ENCODE data around the gene GFOD1.

The GFOD1 gene, protein sequence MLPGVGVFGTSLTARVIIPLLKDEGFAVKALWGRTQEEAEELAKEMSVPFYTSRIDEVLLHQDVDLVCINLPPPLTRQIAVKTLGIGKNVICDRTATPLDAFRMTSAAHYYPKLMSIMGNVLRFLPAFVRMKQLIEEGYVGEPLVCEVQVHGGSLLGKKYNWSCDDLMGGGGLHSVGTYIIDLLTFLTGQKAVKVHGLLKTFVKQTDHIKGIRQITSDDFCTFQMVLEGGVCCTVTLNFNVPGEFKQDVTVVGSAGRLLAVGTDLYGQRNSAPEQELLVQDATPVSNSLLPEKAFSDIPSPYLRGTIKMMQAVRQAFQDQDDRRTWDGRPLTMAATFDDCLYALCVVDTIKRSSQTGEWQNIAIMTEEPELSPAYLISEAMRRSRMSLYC

DNA sequence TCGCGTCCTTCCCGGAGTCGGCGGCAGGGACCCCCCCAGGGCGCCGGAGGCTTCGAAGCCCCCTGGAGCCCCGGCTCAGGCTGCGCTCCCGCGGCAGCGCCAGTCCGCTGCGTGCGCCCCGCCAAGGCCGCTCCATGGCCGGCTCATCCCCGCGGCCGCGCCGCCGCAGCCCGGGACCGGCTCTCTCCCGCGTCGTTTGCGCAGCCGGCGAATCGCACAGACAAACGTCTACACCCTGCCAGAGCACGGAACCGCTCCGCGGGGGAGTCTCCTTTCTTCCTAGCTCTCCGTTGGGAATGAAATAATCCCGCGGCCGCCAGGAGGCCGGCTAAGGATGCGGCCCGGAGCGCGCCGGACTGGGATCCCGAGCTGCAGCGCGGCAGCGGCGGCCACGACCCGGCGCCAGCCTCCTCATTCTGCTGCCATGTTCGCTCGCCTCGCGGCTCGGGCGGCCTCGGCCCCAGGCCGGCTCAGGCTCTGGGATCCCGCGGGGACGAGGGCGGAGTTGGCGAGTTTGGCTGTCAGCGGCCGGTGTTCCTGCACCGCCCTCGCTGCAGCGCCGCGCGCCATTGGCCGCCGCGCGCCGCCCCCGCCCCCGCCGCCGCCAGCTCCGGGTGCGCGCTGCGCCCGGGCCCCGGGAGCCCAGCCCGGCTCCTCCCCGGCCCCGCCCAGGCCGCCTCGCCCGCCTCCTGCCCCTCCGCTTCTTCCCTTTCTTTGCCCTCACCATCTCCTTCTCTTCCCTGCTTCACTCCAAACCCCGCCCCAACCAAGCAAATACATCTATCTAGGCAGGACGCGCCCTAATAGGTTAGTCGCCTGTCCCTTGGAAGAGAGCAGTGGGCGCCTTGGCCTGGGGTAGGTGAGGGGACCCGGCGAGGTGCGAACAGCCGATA is at the start of gene GFOD1:
TSS of gene GFOD1 (minus strand) at position 479 of the 893 bp plus-strand sequence. CDS start 710 bp downstream, outside the sequence.
- peak; percentile 80 for DNase-seq

DNA sequence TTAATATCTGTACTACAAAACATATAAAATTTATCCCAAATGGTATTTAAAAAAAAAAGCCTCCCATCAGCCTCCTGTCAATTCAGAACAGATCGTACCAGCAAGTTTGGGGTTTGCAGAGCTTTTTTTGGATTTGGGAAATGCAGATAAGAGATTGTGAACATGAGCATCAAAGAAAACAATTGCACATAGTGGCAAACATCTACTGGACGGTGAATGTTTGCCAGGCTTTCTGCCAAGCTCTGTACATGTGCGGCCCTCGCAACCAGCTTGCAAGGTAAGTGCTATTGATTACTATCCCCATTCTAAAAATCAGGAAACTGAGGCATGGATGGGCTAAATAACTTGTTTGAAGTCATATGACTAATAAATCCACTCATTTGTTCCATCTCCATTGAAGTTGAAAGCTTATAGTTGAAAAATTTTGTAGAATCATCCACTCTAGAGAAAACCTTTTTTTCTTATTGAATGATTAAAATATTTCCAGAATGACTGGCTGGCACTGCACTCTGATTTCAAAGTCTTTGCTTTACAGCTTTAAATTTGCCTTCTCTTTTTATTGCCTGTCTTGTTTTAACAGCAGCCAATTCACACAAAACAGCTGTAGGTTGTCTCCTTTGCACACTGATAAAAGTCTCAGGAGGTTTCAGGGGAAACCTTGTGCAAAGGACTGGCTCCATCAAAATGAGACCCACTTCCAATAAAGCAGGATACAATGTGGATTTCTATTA is 49.6 kb upstream of the GFOD1 start:
- DNase-seq: no peak

DNA sequence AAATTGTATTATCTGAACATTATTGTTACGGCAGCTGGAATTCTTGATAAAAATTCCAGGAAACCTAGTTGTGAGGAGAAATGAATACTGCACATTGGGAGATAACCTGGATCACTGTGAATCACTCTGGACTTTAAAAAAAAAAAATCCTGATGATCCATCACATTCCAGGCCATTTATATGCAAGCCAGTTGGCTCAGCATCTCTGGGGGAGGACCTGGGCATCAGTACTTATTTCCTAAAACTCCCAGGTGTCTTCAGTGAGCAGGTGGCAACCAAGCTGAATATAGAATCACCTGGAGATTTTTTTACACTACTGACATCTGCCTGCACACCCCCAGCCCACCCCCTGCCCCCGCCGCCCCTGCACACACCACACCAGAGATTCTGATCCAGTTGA is 47.9 kb upstream of the GFOD1 start:
- no peak for DNase-seq

DNA sequence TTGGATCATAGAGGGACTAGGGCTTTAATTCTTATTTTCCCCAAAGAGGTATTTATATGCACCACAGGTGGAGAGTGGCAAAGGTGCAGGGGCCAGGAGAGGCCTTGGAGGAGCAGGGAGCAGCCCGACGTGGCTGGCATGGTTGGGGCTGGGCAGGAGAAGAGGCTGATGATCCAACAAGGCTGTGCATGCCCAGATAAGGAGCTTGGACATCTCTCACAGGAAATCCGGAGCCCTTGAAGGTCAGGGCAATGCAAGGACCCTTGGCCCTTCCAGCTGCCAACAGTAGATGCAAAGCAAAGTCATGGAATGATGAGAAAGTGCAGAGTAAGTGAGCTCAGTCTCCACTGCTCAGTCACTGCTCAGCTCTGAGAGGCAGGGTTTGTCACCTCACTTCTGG is 47.1 kb upstream of the GFOD1 start:
- DNase-seq: no peak

DNA sequence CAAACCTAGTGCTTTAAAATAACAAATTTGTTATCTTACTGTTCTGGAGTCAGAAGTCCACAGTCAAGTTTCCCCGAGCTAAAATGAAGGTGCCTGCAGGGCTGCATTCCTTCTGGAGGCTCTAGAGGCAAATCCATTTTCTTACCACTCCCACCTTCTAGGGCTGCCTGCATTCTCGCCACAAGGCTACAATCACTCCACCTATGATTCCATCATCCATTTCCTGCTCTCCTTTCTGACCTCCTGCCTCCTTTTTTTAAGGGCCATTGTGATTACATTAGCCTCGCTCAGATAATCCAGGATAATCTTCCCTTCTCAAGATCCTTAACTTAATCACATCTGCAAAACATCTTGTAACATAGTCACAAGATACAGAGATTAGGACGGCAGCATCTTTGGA is 44.6 kb upstream of the GFOD1 start:
- no peak for DNase-seq

DNA sequence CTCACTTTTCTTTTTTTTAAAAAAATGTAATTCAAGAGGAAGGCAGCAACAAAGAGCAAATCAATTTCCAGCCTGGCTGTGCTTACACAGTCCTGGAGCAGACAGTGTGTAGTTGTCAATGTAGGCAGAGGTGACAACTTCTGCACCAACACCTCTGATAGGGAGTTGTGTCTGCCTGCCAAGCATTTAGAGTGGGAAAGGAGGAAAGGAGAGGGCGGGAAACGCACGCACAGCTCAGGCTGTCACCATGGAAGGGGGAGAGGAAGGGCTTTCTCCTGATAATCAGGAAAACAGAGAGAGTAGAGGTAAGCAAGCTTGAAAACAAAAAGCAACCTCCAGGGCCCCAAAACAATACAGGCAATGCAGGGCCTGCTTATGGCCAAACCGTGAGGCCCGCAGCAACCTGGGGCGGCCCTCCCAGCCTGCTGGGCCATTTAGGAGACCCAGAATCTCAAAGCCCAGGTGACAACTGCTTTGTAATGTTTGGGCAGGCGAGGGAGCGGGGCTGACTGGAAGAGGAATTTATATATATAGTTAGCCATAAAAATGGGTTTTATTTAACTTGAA is 41.5 kb upstream of the GFOD1 start:
- DNase-seq: no peak

DNA sequence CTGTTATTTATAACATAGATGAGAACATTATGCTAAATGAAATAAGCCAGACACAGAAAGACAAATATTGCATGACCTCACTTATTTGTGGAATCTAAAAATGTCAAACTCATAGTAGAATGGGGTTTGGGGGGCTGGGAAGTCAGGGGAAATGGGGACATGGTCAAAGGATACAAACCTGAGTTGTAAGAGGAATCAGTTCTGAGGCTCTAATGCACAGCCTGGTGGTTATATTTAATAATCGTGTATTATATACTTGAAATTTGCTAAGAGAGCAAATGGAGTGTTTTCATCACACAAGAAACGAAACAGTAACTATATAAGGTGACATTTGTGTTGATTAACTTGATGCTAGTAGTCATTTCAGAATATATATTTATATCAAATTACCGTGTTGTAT is 40.8 kb upstream of the GFOD1 start:
- DNase-seq: no peak

DNA sequence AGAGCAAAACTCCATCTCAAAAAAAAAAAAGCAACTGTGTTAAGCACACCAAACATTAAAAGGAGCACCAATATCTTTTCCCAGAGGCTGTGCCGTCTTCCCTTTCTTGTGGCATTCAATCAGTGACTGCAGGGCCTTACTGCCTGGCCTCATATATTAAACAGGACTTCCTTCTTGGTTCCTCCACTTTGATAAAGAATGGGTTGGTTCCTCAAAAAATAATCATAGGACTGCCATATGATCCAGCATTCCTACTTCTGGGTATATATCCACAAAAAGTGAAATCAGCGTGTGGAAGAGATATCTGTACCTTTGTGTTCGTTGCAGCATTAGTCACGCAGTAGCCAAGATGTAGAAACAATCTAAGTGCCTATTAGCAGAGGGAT is 40.3 kb upstream of the GFOD1 start:
- no peak for DNase-seq

DNA sequence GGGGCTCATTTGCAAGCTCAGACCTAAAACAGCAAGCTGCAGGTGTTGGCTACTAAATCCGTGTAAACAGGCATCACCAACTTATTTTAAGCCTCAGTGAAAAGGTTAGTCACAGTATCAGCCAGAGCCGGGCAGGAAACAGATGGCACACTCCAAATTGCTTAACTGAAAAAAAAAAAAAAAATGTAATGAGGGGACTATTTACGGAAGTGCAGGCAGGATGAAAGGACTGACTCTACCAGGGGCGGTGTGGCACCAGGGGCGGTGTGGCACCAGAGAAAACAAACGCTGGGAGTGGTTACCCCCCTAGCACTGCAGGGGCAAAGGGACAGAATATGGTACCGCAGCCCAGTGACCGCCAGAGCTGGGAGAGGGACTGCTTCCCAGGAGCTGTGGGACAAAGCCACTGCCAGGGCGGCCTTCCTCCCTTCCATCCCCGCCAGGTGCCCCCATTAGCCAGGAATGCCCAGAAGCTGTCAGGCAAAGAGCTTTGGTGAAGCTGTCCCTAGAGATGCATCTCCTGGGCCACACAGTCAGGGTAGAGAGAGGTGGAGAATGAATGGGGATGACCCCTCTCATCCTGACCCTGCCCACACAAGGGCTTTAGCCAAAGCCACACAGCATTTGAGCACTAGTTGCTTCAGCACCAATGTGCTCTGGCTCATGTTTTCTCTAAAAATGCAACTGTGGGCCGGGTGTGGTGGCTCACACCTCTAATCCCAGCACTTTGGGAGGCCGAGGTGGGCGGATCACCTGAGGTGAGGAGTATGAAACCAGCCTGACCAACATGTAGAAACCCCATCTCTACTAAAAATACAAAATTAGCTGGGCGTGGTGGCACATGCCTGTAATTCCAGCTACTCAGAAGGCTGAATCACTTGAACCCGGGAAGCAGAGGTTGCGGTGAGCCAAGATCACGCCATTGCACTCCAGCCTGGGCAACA is 39.6 kb upstream of the GFOD1 start:
- DNase-seq: no peak

DNA sequence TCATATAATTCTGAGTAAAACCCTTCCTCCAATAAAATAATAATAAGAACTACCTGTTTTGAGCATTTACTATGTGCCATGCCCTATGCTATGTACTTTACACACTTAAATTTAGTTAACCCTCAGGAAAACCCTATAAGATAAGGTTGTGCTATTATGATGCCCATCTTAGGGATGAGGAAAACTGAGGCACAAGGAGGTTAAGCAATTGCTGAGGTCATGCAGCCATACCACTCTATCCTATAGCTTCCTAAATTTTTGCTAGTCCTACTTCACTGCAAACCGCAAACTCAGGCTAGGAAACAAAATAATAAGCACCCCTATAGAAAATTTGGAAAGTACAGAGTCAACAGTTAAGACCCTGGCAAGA is 38.9 kb upstream of the GFOD1 start:
- no peak for DNase-seq

DNA sequence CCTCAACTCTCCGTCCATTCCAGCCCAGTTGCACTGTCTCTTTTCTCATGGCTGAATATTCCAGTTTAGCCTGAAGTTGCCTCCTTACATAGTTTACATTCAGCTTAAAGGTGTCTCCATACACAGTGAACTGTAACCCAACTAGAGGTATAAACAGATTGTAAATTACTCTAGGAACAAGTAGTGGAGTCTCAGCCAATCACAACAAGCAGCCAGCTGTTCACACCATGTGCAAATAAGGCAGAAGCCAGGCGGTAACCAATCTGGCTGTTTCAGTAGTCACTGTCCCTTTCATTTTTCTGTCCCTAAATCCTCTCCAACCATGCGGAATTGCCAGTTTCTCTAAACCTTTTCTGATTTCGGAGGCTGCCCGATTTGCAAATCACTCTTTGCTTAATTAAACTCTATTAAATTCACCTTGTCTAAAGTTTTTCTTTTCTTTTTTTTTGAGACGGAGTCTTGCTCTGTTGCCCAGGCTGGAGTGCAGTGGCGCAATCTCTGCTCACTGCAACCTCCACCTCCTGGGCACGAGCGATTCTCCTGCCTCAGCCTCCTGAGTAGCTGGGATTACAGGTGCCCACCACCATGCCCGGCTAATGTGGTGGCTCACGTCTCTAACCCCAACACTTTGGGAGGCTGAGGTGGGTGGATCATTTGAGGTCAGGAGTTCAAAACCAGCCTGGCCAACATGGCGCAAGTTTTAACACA is 37.6 kb upstream of the GFOD1 start:
- no peak for DNase-seq

DNA sequence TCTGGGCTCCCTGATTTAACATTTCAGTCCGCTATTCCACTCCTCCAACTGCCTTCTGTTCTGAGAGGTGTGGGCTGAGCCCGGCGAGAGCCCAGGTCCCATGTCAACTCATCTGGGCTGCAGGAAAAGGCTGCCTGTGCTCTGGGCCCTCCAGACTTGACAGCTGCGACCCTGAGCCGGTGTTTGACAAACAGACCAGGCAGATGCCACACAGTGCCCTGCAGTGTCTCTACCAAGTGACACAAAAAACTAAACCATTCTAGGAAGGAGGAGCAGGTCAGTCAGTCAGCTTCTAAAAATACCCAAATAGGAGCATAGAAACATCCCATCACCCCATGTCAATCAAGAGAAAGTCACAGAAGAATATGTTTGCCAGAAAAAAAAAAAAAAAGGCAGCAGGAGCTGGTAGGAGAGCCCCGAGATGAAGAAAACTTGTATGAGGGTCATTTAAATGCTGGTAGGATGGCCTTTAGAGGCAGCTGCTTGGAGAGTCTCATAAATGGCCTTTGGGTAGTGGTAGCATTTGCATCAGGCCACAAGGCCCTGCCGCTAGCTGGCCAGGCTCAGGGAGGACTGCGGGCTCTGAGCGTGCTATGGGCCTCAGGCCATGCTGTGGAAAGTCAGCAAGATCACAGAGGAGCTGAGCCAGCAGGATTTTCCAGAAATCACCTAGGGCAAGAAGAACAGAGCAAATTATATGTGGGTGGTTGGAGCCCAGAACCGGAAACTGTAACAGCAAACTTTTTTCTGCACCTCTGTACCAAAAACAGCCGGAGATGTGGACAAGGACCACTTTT is 36.6 kb upstream of the GFOD1 start:
- DNase-seq: no peak

DNA sequence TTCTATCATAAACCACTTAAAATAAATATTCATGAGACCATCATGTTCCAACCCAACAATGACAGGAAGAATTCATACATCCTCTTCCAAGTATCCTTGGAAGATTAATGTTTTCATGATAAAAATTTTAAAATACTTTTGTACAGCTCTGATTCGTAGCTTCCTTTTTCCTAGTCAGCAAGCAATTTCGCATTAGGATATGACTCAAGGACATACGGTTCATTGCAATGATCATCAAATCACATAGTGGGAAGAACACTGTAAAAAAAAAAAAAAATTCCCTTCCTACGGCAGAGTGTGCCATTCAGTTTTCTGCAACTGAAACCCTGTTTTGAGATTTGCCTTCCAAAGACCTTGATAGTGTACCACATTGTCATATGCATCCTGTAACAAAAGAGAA is 35.3 kb upstream of the GFOD1 start:
- DNase-seq: no peak

DNA sequence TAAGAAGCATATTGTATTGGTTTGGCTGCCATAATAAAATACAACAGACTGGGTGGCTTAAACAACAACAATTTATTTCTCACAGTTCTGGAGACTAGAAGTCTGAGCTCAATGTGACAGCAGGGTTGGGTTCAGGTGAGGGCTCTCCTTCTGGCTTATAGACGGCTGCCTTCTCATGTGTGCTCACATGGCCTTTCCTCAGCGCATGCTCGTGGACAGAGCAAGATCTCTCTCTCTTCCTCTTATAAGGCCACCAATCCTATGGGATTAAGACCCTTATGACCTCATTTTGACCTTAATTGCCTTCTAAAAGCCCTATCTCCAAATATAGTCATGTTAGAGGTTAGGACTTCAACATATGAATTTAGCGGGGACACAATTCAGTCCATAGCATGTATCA is 32.4 kb upstream of the GFOD1 start:
- no peak for DNase-seq

DNA sequence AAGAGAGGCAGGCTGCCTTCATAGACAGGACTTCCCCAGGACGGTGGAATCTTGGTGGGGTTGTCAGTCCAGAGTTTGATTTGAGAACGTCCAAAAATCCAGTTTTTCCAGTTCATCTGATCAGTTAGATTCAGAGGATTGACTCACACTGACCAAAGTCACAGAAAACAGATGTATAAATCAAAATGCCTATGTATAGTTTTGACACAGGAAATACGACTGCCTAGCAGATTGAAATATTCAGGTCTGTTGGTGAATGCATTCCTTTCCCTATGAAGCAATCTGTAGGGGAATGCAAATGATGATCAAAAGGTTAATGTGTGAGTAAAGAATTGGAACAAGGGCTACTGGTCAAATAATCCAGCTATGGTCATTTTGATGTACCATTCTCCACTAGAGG is 29.7 kb upstream of the GFOD1 start:
- DNase-seq: no peak

DNA sequence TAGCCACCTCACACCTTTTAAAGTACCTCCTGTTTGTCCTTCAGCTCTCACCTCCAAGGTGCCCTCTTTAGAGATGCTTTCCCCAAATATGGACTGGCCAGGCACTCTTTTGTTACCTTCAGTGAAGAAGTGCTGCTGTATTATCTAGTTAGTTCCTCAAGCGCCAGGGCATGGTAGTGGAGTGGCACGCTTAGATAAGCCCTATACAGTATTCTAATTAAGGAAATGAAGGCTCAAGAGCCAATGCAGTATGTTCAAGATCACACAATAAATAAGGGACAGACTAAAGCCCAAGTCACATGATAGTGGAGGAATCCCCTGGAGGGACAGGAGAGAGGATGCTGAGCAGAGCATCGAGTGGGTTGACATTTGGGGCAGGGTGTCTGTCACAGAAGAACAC is 28.5 kb upstream of the GFOD1 start:
- no peak for DNase-seq

DNA sequence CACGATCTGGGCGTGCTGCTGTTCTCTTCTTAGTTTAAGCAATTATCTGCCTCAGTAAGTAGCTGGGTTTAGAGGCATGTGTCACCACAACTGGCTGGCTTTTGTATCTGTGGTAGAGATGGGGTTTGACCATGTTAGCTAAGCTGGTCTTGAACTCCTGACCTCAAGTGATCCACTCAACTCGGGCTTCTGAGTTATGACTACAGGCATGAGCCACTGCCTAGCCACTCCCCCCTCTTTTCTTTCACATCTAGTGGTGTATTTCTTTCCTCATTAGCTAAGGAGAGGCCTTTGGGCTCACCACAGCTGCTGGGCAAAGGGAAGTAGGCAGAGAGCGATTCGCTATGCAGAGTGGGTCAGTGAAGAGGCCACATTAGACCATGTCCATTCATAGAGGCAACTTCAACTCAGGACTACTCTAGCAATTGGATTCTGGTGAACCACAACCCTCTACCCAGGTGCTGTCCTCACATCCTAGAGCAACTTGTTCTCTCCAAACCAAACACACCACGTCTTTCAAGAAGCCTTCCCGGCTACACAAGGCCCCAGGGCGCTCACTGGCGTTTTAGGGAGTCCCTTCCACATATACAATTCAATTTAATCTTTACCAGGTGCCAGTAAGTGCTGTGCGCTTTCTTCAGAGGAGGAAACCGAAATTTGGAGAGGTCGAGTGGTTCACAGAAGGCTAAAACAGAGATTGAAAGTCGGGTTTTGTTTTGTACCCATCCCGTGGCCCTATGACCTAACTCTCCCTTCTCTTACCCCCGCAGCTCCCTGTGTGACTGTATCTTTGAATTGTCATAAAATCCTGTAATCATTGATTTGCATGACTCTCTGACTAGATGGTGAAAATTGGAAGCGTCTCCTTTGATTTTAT is 26.5 kb upstream of the GFOD1 start:
- no peak for DNase-seq

DNA sequence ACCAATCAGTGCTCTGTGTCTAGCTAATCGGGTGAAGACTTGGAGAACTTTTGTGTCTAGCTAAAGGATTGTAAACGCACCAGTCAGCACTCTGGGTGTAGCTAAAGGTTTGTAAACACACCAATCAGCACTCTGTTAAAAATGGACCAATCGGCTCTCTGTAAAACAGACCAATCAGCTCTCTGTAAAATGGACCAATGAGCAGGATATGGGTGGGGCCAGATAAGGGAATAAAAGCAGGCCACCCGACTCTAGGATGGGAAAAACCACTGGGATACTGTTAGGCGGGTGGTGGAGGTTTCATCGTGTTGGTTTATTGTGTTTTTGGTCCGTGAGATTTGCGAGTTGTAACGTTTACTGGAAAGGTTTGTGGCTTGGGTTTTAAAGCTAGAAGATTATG is 25.5 kb upstream of the GFOD1 start:
- no peak for DNase-seq

DNA sequence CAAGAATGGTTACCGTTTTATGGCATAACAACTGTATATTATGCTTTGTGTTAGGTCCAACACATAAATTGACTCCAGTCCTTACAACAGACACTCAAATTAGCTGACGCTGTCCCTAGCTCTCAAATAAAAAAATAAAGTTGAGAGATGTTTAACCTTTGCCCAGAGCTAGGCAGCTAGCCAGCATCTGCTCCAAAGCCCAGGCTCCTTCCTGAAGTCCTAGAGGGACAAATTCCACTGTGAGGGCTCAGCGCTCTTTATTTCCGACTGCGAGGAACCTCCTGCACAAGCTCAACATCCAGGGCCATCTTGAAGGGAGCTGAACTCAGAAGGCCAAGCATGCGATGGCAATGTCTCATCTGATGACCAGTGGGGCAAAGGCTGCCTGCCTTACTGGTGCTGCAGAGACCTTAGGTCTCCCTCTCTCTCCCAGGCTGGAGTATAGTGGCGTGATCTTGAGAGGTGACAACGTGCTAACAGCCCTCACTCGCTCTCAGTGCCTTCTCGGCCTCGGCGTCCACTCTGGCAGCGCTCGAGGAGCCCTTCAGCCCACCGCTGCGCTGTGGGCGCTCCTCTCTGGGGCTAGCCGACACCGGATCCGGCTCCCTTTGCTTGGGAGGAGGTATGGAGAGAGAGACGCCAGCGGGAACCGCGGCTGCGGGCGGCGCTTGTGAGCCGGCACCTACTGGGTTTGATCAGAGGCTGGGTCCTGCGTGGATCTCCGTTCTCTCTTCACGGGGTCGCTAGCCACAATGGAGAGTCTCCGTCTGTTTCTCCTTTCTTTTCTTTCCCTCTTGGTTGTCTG is 24.7 kb upstream of the GFOD1 start:
- DNase-seq: no peak
